Ishikawa (cell line): Measurements from ENCODE around the gene HAGHL.

Experiments used
- CEBPB ChIP-seq: IDR thresholded peaks from 2 replicates; pipeline ENCODE4 v1.6.1; 2012
- CREB1 ChIP-seq: IDR thresholded peaks from 2 replicates; pipeline ENCODE4 v1.6.1; 2012; ENCODE audit warnings: low read depth
- EGR1 ChIP-seq: IDR thresholded peaks from 2 replicates; pipeline ENCODE4 v1.6.1; 2012
- EP300 ChIP-seq: IDR thresholded peaks from 2 replicates; pipeline ENCODE4 v1.6.1; 2012; ENCODE audit warnings: borderline replicate concordance
- FOXM1 ChIP-seq: IDR thresholded peaks from 2 replicates; pipeline ENCODE4 v1.6.1; 2012; ENCODE audit warnings: low read depth, borderline replicate concordance
- NFIC ChIP-seq: IDR thresholded peaks from 2 replicates; pipeline ENCODE4 v1.6.1; 2012
- RAD21 ChIP-seq: IDR thresholded peaks from 2 replicates; pipeline ENCODE4 v1.6.1; 2012; ENCODE audit warnings: low read depth
- TAF1 ChIP-seq: IDR thresholded peaks from 2 replicates; pipeline ENCODE4 v1.6.1; 2012; ENCODE audit warnings: low read depth, mild to moderate bottlenecking
- TCF12 ChIP-seq: IDR thresholded peaks from 2 replicates; pipeline ENCODE4 v1.6.1; 2012; ENCODE audit warnings: low read depth
- TEAD4 ChIP-seq: IDR thresholded peaks from 2 replicates; pipeline ENCODE4 v1.6.1; 2012
- YY1 ChIP-seq: IDR thresholded peaks from 2 replicates; pipeline ENCODE4 v1.6.1; 2012; ENCODE audit warnings: low read depth
- ZBTB7A ChIP-seq: IDR thresholded peaks from 2 replicates; pipeline ENCODE4 v1.6.1; 2012; ENCODE audit warnings: low read depth
- TF ChIP-seq, protein P1 (sequence below): IDR thresholded peaks from 2 replicates; pipeline ENCODE4 v1.6.1; 2012; ENCODE audit warnings: low read depth, mild to moderate bottlenecking
- TF ChIP-seq, protein P2 (sequence below): IDR thresholded peaks from 2 replicates; pipeline ENCODE4 v1.6.1; 2012
- TF ChIP-seq, protein P3 (sequence below): IDR thresholded peaks from 2 replicates; pipeline ENCODE4 v1.6.1; 2012

The HAGHL gene

DNA sequence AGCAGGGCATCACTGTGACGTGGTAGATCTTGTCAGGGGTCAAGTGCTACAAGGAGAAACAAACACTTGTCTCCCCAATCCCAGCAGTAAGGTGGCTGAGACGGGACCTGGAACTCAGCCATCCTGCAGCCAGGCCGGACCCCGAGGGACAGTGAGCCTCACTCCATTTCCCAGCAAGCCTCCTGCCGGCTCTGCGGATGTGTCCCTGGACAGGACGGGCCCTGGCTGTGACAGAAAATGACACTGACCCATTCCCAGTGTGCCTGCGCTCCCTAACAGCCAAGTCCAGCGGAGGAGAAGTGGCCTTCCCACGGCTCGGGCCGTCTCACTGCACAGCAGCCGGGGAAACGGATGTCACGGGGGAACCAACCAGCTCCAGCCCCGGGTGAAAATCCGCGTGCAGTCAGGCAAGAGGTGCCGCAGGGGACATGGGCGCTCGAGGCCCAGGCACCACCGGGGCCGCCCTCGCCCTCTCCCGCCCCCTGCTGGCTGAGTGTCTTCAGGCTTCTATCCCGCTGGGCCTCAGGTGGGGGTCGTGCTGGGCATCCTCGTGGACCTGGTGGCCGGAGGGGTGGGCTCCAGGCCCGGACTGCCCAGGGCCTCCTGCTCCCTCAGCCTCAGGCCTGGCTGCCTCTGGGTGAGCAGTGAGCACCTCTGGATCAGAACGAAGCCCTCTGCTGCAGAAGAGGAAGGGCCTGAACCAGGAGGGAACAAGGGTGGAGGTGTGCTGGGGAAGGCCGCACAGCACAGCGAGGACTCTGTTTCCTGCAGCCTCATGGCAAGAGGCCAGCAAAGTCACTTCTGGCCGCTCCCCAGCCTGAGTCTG is 6.7 kb downstream of the HAGHL start:
- TF ChIP-seq, protein P1, sequence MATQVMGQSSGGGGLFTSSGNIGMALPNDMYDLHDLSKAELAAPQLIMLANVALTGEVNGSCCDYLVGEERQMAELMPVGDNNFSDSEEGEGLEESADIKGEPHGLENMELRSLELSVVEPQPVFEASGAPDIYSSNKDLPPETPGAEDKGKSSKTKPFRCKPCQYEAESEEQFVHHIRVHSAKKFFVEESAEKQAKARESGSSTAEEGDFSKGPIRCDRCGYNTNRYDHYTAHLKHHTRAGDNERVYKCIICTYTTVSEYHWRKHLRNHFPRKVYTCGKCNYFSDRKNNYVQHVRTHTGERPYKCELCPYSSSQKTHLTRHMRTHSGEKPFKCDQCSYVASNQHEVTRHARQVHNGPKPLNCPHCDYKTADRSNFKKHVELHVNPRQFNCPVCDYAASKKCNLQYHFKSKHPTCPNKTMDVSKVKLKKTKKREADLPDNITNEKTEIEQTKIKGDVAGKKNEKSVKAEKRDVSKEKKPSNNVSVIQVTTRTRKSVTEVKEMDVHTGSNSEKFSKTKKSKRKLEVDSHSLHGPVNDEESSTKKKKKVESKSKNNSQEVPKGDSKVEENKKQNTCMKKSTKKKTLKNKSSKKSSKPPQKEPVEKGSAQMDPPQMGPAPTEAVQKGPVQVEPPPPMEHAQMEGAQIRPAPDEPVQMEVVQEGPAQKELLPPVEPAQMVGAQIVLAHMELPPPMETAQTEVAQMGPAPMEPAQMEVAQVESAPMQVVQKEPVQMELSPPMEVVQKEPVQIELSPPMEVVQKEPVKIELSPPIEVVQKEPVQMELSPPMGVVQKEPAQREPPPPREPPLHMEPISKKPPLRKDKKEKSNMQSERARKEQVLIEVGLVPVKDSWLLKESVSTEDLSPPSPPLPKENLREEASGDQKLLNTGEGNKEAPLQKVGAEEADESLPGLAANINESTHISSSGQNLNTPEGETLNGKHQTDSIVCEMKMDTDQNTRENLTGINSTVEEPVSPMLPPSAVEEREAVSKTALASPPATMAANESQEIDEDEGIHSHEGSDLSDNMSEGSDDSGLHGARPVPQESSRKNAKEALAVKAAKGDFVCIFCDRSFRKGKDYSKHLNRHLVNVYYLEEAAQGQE: no peak
- TF ChIP-seq RAD21: no peak
- no peak for TF ChIP-seq TAF1
- TF ChIP-seq TCF12: no peak

DNA sequence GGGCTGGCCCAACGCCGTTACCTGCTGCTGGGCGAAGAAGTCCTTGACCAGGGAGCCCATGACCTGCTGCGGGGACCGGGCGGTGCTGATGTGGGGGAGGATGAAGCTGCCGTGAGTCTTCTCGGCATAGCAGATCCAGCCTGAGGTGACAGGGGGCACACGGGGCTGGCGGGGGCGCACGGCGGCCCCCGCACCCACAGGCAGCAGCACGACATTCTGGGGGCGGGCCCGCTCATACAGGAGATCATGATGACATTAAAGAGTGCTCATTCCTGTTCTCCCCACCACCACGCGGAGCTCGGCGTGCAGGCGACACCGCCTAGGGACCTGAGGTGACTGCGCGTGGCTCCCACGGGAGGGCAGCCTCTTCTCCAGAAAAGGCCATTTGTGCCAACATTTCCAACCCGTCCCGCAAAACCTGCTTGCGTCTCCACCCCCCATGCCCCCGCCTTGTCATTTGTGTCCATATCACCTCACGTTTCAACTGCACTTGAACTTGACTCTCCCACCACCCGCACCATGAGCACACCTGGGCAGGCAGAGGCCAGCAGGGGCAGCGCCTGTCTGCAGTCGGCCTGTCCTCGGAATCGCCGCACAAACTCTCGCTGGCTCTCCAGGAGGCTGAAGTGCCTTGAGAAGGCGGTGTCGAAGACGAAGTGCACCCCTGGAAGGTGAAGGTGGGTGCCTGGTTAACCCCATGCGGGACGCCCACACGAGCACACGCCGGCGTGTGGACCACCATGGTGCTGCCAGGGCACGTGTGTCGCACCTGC is 7.5 kb downstream of the HAGHL start:
- TF ChIP-seq, protein P2, sequence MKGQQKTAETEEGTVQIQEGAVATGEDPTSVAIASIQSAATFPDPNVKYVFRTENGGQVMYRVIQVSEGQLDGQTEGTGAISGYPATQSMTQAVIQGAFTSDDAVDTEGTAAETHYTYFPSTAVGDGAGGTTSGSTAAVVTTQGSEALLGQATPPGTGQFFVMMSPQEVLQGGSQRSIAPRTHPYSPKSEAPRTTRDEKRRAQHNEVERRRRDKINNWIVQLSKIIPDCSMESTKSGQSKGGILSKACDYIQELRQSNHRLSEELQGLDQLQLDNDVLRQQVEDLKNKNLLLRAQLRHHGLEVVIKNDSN: no peak
- TF ChIP-seq EGR1: no peak
- TF ChIP-seq CREB1: no peak
- TF ChIP-seq ZBTB7A: no peak
- TF ChIP-seq TEAD4: no peak
- TF ChIP-seq, protein P1: no peak
- TF ChIP-seq FOXM1: no peak
- no peak for TF ChIP-seq YY1
- no peak for TF ChIP-seq CEBPB
- TF ChIP-seq, protein P3, sequence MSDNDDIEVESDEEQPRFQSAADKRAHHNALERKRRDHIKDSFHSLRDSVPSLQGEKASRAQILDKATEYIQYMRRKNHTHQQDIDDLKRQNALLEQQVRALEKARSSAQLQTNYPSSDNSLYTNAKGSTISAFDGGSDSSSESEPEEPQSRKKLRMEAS: no peak
- TF ChIP-seq NFIC: no peak
- no peak for TF ChIP-seq TCF12
- no peak for TF ChIP-seq EP300
- TF ChIP-seq RAD21: no peak
- no peak for TF ChIP-seq TAF1

DNA sequence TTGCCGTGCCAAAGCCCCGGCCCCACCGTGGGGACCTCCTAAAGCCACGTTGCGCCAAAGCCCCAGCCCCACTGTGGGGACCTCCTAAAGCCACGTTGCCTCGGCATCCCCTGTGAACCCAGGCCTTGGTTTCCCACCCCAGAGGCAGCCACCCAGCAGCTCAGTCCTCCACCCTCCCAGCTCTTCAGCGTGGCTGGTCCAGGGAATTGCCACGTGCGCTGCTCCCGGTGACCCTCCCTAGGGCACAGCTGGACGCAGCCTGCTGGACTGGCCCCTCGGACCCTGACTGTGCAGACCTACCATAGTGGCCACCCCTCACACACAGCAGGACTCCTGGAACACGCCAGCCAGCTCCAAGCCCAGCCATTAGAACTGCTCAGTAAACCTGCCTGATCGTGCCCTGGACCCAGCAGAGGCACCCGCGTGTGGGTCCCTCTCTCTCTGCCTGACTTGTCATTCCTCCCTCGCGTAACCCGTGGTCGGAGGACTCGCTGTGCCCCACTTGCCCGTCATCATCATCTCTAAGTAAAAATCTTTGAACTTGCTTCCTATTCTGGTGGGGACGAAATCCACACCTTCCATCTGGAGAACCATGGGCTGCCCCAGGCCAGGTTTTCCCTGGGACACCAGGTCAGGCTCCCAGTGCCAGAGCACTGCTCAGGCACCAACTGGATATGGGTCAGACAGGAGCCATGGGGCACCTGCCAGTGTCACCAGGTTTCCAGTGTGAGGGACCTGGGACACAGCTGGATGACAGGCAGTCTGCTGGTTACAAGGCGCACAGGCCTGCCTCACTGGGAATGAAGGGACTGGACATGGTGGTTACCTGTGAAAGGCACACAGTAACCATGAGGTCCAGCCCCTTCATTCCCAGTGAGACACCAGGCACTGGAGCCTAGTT is 8.3 kb downstream of the HAGHL start:
- TF ChIP-seq, protein P2: no peak
- TF ChIP-seq YY1 (no peak), TCF12 (no peak), CEBPB (no peak), CREB1 (no peak), FOXM1 (no peak), ZBTB7A (no peak), TAF1 (no peak), TEAD4 (no peak), NFIC (no peak), EGR1 (no peak), EP300 (no peak), RAD21 (no peak)
- TF ChIP-seq, protein P1: no peak
- TF ChIP-seq, protein P3: no peak
